ENCODE data around the gene CELSR1. TPM values are rescaled to one million over a fixed set of nuclear protein-coding genes. Genes with fewer than 3 reads are reported as not detected.

Gene CELSR1
- total and polyA plus RNA-seq, 10 donors = 4.3 to 13.1 (median 8.4) TPM

DNA sequence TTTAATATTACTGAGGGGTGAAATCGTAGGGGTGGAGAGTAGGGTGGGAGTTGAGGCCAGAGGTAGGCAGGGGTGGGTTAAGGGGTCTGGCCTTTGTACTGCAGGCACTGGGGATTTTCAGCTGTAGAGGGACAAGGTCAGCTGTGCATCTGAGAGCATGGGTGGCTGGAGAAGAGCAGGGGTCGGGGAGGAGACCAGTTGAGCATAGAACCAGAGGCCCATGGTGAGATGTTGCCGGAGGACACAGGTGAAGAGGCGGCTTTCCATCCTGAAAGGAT is 12.1 kb upstream of the CELSR1 start:
- TF ChIP-seq POLR2AphosphoS5 (IDR thresholded peaks at IDR 0.05) = no peak
- no peak for TF ChIP-seq POLR2A (IDR thresholded peaks at IDR 0.05)
- TF ChIP-seq, protein P1, sequence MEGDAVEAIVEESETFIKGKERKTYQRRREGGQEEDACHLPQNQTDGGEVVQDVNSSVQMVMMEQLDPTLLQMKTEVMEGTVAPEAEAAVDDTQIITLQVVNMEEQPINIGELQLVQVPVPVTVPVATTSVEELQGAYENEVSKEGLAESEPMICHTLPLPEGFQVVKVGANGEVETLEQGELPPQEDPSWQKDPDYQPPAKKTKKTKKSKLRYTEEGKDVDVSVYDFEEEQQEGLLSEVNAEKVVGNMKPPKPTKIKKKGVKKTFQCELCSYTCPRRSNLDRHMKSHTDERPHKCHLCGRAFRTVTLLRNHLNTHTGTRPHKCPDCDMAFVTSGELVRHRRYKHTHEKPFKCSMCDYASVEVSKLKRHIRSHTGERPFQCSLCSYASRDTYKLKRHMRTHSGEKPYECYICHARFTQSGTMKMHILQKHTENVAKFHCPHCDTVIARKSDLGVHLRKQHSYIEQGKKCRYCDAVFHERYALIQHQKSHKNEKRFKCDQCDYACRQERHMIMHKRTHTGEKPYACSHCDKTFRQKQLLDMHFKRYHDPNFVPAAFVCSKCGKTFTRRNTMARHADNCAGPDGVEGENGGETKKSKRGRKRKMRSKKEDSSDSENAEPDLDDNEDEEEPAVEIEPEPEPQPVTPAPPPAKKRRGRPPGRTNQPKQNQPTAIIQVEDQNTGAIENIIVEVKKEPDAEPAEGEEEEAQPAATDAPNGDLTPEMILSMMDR (IDR thresholded peaks at IDR 0.05 in 8 of 11, conservative IDR thresholded peaks at IDR 0.05 in 3 of 11) = no peak
- Histone ChIP-seq H3K4me1 (peaks cover 0 to 14% (median 3%) of the 10 kb centered on the region in 6 donors), H3K27me3 (replicated peaks in 1 of 7) (peaks cover 0 to 40% (median 0%) of the 10 kb centered on the region in 7 donors), H3K4me3 (no peak overlapping the region), H3K27ac (no peak overlapping the region), H3K36me3 (no peaks in the 10 kb centered on the region), H3K9me3 (peaks cover 0 to 13% (median 8%) of the 10 kb centered on the region in 8 donors)
- intact Hi-C loops (cut with DNase I; ENCODE audit: low total_unique reads) = loop anchor here (10.0 kb wide), 1 partner anchor 425 kb away; no protein-coding TSS in a partner anchor
- peak; percentile 16 for DNase-seq
- 81 to 89% (median 83%) methylated on average over 4 of the region's 4 CpGs for WGBS, 5 donors

DNA sequence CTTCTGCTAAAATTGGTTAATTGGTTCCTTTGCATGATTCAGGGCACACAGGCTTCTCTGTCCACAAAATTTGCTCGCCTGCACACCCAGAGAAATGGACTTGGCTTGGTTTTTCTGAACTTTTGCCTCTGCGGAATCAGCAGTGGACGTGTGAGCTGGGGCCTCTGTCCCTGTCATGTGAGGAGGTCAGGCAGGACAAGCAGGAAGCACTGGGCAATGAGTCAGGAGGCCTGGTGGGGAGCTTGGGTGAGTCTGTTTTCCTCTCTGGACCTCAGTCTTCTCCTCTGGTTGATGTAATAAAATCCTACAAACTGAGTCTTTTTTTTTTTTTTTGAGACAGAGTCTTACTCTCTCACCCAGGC is 10.4 kb upstream of the CELSR1 start:
- Histone ChIP-seq H3K27me3 (replicated peaks in 1 of 7) (peaks cover 0 to 43% (median 0%) of the 10 kb centered on the region in 7 donors), H3K4me1 (peaks cover 0 to 14% (median 3%) of the 10 kb centered on the region in 6 donors), H3K4me3 (no peak overlapping the region), H3K9me3 (peaks cover 0 to 8% (median 4%) of the 10 kb centered on the region in 8 donors), H3K36me3 (no peaks in the 10 kb centered on the region), H3K27ac (peak overlapping the region in 2 of 8 donors; percentile 7 to 36)
- intact Hi-C loops (cut with DNase I; ENCODE audit: low total_unique reads) = loop anchor here (10.0 kb wide), 1 partner anchor 423 kb away; no protein-coding TSS in a partner anchor
- WGBS, 5 donors = 40 to 74% (median 47%) methylated on average over 3 of the region's 3 CpGs
- TF ChIP-seq POLR2AphosphoS5 (IDR thresholded peaks at IDR 0.05) (no peak), POLR2A (IDR thresholded peaks at IDR 0.05) (no peak)
- TF ChIP-seq, protein P1 (IDR thresholded peaks at IDR 0.05 in 8 of 11, conservative IDR thresholded peaks at IDR 0.05 in 3 of 11) = no peak
- peak; percentile 72 for DNase-seq

DNA sequence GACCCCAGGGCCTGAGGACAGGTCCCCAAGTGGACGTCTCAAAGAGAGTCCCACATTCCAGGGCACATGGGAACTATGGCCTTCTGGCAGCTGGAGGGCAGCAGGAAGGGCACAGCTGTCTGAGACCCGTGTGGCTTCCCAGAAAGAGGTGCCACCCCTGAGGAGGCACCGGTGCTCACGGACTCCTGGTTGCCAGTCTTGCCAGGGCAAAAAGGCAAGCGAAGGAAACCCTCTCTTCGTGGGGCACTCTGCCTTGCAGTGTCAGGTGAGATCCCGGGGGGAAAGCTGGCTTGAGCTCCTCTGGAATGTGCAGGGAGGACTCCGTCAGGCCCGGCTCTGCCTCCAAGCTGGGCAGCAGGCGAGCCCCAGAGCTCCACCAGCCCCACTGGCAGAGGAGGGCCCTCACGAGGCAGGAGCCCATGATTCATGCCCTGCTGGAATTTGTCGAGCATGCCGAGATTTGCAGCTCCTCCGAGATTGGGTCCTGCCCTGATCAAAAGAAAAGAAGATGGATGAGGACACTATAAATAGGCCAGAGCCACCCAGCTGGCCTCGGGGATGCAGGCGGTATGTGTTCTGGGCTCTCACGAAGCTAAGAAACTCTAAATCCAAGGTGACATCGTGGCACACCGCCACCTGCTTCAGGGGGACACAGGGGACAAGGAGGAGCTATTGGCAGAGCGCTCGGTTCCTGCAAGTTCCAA is 9.9 kb upstream of the CELSR1 start:
- peaks cover 0 to 3% (median under 1%) of the 10 kb centered on the region in 8 donors for H3K9me3 ChIP-seq
- peak; percentile 59 for DNase-seq
- TF ChIP-seq, protein P1 (IDR thresholded peaks at IDR 0.05 in 8 of 11, conservative IDR thresholded peaks at IDR 0.05 in 3 of 11) = no peak
- no peak for TF ChIP-seq POLR2A (IDR thresholded peaks at IDR 0.05)
- TF ChIP-seq POLR2AphosphoS5 (IDR thresholded peaks at IDR 0.05) = no peak
- peaks cover 0 to 19% (median 3%) of the 10 kb centered on the region in 6 donors for H3K4me1 ChIP-seq
- intact Hi-C loops (cut with DNase I; ENCODE audit: low total_unique reads) = loop anchor here (10.0 kb wide), 1 partner anchor 423 kb away; no protein-coding TSS in a partner anchor
- no peak overlapping the region for H3K4me3 ChIP-seq
- no peaks in the 10 kb centered on the region for H3K36me3 ChIP-seq
- 49 to 65% (median 63%) methylated on average over 18 to 21 of the region's 21 CpGs for WGBS, 5 donors
- H3K27me3 ChIP-seq (replicated peaks in 1 of 7) = peaks cover 0 to 48% (median 5%) of the 10 kb centered on the region in 7 donors
- H3K27ac ChIP-seq = peak overlapping the region in 2 of 8 donors; percentile 7 to 36

DNA sequence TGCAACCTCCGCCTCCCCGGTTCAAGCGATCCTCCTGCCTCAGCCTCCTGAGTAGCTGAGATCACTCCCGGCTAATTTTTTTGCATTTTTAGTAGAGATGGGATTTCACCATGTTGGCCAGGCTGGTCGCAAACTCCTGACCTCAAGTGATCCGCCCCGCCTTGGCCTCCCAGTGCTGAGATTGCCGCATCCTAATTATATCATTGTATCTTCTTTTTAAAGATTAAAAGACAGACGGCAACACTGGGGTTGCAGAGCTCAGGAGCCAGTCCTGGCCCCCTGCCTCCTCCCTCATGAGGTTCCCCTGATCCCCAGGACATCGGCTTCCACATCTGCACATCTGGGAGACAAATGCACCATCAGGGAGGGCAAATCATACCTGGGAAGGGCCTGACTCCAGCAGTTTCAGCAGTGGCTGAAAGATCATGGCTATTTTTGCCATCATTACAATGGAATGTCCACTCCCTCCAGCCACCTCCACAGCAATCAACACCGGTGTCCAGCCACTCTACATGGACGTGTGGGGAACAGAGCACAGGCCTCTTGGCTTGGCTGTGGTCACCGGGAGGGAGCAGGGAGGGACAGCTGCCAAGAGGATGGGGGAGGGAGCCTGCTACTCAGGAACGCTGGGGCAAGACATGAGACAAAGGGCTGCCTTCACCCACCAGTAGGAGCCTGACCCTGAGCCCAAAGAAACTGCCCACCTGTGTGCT is 9.2 kb upstream of the CELSR1 start:
- peaks cover 0 to 23% (median 3%) of the 10 kb centered on the region in 6 donors for H3K4me1 ChIP-seq
- H3K9me3 ChIP-seq = no peaks in the 10 kb centered on the region
- TF ChIP-seq POLR2A (IDR thresholded peaks at IDR 0.05) = no peak
- TF ChIP-seq POLR2AphosphoS5 (IDR thresholded peaks at IDR 0.05) = no peak
- TF ChIP-seq, protein P1 (IDR thresholded peaks at IDR 0.05 in 8 of 11, conservative IDR thresholded peaks at IDR 0.05 in 3 of 11) = no peak
- no peaks in the 10 kb centered on the region for H3K36me3 ChIP-seq
- H3K4me3 ChIP-seq = no peak overlapping the region
- WGBS, 5 donors = 71 to 83% (median 83%) methylated on average over 13 to 14 of the region's 14 CpGs
- intact Hi-C loops (cut with DNase I; ENCODE audit: low total_unique reads) = loop anchor here (10.0 kb wide), 1 partner anchor 422 kb away; no protein-coding TSS in a partner anchor
- DNase-seq = peak; percentile 62
- peaks cover 0 to 50% (median 12%) of the 10 kb centered on the region in 7 donors for H3K27me3 ChIP-seq (replicated peaks in 1 of 7)
- peak overlapping the region in 1 of 8 donors; percentile 36 for H3K27ac ChIP-seq

Data from spleen (tissue), 11 donors.